Measurements from ENCODE around the gene MRPL22. TPM values are rescaled to one million over a fixed set of nuclear protein-coding genes. Genes with fewer than 3 reads are reported as not detected.
A peak's percentile ranks its signal among the peaks of the same experiment; 100 is the strongest.

Gene MRPL22
- 10 to 100 TPM; 25.4 to 30.1 TPM for total RNA-seq

DNA sequence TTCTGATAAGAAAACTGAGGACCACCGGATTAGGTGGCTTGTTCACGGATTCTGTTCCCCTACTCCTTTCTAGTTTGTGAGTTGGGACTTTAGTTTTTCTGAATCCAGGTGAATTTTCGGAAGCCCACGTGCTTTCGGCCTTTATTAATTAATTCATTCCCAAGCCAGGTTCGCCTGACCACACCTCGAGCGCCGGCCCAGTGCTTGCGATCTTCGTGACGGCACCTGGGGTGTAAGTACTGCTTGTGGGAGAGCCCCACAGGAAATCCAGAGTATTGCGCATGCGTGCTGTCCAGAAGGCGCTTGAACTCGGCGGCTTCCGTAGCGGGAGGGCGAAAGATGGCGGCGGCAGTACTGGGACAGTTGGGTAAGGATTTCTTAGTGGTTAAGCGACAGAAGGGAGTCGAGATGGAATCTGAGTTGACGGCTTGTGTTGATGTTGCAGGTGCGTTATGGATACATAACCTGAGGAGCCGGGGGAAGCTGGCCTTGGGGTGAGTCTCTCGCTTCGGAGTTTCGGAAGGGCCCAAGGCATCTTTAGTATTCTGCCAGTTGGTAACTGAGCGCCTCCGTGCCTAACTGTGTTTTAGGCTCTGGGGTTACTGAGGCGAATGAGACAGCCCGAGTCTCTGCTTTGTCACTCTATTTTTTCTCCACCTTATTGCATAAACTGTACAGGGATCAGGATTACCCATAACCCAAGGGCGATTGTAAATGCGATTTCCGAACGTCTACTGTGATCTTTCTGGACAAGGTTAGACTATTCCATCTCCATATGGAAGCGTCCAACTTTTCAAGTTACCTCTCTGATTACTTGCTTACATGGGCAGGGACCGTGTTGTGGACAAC lies at the start of gene MRPL22:
Gene MRPL22 (plus strand): TSS at position 302 of the 849 bp plus-strand sequence. CDS start 38 bp downstream, at position 340.
- Histone ChIP-seq H3K27ac (peak within 1 kb of the TSS; percentile 79 to 80), H3K4me3 (peak within 1 kb of the TSS; percentile 69 to 71), H3K36me3 (no peaks in the 10 kb centered on the region), H3K27me3 (no peaks in the 10 kb centered on the region), H3K4me1 (peaks cover 0 to 53% of the 10 kb centered on the region in 2 donors), H3K9me3 (no peaks in the 10 kb centered on the region)
- TF ChIP-seq, protein P1, sequence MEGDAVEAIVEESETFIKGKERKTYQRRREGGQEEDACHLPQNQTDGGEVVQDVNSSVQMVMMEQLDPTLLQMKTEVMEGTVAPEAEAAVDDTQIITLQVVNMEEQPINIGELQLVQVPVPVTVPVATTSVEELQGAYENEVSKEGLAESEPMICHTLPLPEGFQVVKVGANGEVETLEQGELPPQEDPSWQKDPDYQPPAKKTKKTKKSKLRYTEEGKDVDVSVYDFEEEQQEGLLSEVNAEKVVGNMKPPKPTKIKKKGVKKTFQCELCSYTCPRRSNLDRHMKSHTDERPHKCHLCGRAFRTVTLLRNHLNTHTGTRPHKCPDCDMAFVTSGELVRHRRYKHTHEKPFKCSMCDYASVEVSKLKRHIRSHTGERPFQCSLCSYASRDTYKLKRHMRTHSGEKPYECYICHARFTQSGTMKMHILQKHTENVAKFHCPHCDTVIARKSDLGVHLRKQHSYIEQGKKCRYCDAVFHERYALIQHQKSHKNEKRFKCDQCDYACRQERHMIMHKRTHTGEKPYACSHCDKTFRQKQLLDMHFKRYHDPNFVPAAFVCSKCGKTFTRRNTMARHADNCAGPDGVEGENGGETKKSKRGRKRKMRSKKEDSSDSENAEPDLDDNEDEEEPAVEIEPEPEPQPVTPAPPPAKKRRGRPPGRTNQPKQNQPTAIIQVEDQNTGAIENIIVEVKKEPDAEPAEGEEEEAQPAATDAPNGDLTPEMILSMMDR (IDR thresholded peaks at IDR 0.05), result peak in 1 of 2 donors; percentile 32
- DNase-seq (ENCODE audit: low spot score), result peak; percentile 93

DNA sequence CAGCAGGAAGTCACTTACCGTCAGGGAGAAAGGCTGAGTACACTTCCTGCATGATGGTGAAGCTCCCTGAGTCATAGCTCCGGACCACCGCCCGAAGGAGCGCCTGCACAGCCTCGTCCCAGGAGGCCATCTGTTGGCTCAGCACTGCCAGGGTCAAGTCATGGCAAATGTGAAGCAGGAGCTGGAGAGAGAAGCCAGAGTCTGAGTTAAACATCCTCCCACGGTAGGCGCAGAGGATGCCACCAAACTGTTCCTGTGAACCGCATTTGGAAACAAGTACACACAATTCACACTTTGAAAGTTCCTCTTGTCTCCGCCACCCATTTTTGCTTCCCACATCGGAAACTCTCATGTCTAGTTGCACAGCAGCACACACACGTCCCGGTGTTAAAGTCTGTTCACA lies 48.5 kb upstream of the MRPL22 start:
- no peaks in the 10 kb centered on the region for H3K27me3 ChIP-seq
- no peak overlapping the region for H3K4me3 ChIP-seq
- no peaks in the 10 kb centered on the region for H3K9me3 ChIP-seq
- DNase-seq (ENCODE audit: low spot score), result no peak
- H3K4me1 ChIP-seq, result no peaks in the 10 kb centered on the region
- TF ChIP-seq, protein P1 (IDR thresholded peaks at IDR 0.05), result no peak
- H3K27ac ChIP-seq, result no peak overlapping the region
- peaks cover 86% of the 10 kb centered on the region for H3K36me3 ChIP-seq

GRCh38 chr5:154893381-154893780 lies 47.5 kb upstream of the MRPL22 start:
- H3K36me3 ChIP-seq, result peaks cover 82% of the 10 kb centered on the region
- H3K27ac ChIP-seq, result no peak overlapping the region
- H3K9me3 ChIP-seq, result no peaks in the 10 kb centered on the region
- no peak for DNase-seq (ENCODE audit: low spot score)
- H3K27me3 ChIP-seq, result no peaks in the 10 kb centered on the region
- no peaks in the 10 kb centered on the region for H3K4me1 ChIP-seq
- H3K4me3 ChIP-seq, result no peak overlapping the region
- TF ChIP-seq, protein P1 (IDR thresholded peaks at IDR 0.05), result no peak

GRCh38 chr5:154895606-154896561 lies 45.0 kb upstream of the MRPL22 start:
- Histone ChIP-seq H3K36me3 (peaks cover 79% of the 10 kb centered on the region), H3K4me1 (no peaks in the 10 kb centered on the region), H3K9me3 (no peaks in the 10 kb centered on the region), H3K4me3 (no peak overlapping the region), H3K27ac (no peak overlapping the region), H3K27me3 (no peaks in the 10 kb centered on the region)
- TF ChIP-seq, protein P1 (IDR thresholded peaks at IDR 0.05), result no peak
- DNase-seq (ENCODE audit: low spot score), result no peak

- Histone ChIP-seq H3K9me3 (no peaks in the 10 kb centered on the region), H3K36me3 (peaks cover 79% of the 10 kb centered on the region), H3K4me1 (no peaks in the 10 kb centered on the region), H3K4me3 (no peak overlapping the region), H3K27ac (no peak overlapping the region), H3K27me3 (no peaks in the 10 kb centered on the region)
- no peak for DNase-seq (ENCODE audit: low spot score)
- TF ChIP-seq, protein P1 (IDR thresholded peaks at IDR 0.05), result no peak
Observed at GRCh38 chr5:154896562-154897165, 44.2 kb upstream of the MRPL22 start.

Data from right atrium auricular region (tissue), 2 donors.